Upper lobe of left lung (tissue), 6 donors: ENCODE data around the gene ZNF26. TPM values are rescaled to one million over a fixed set of nuclear protein-coding genes. Genes with fewer than 3 reads are reported as not detected.
"Not testable (repeated sequence)": the region's sequence is repeated elsewhere in the genome, so short reads cannot be mapped to it uniquely, and the experiment has no call there.

Experiments
- ATAC-seq, 2 donors: fragments of 200-7000 bp; cut with Tn5 transposase; one replicate each; pipeline ENCODE4 v1.9.1; 2022; ENCODE audit warnings: mild to moderate bottlenecking in 2 of 2, moderate library complexity in 2 of 2; ENCODE audit not compliant: low FRiP score in 2 of 2
- DNase-seq, 2 donors: peaks; one replicate each; pipeline ENCODE4 v3.0.0-alpha.2; 2019 to 2020
- H3K27ac ChIP-seq, 4 donors: fragments of 200-600 bp; sonication (generic); one replicate each; pipeline ENCODE4 v1.5.1; 2016 to 2019
- H3K27me3 ChIP-seq, 4 donors: fragments of 200-600 bp; sonication (generic); one replicate each; pipeline ENCODE4 v1.5.1; 2017 to 2019
- H3K36me3 ChIP-seq, 4 donors: fragments of 200-600 bp; sonication (generic); one replicate each; pipeline ENCODE4 v1.5.1; 2016 to 2019
- H3K4me1 ChIP-seq, 4 donors: fragments of 200-600 bp; sonication (generic); one replicate each; pipeline ENCODE4 v1.5.1; 2018 to 2019
- H3K4me3 ChIP-seq, 4 donors: fragments of 200-600 bp; sonication (generic); one replicate each; pipeline ENCODE4 v1.5.1; 2017 to 2019; ENCODE audit warnings: mild to moderate bottlenecking in 2 of 4, moderate library complexity in 1 of 4
- H3K9me3 ChIP-seq, 4 donors: fragments of 200-600 bp; sonication (generic); one replicate each; pipeline ENCODE4 v1.5.1; 2018 to 2019
- EP300 ChIP-seq, 4 donors: sonication (generic); formaldehyde crosslinking; IDR thresholded peaks; one replicate each; pipeline ENCODE4 v1.5.1; 2017; ENCODE audit warnings: antibody characterized with exemption in 4 of 4, control low read depth in 2 of 4
- POLR2A ChIP-seq, 4 donors: fragments of 450-650 bp; IDR thresholded peaks; one replicate each; pipeline ENCODE4 v1.5.1; 2016 to 2017; ENCODE audit warnings: antibody characterized with exemption in 4 of 4, mild to moderate bottlenecking in 2 of 4
- POLR2AphosphoS5 ChIP-seq, 2 donors: sonication (generic); formaldehyde crosslinking; IDR thresholded peaks; one replicate each; pipeline ENCODE4 v1.5.1; 2017; ENCODE audit warnings: antibody characterized with exemption in 2 of 2
- WGBS, 2 donors: methylation state at CpG; one replicate each; pipeline ENCODE4 v1.1.5; 2017 to 2018; 5-methylcytosine and 5-hydroxymethylcytosine counted together
- total RNA-seq, 6 donors: library from RNA; depleted of rRNA in 4 of 6; stranded (reverse); fragments of >200 nt in 4 of 6; gene quantifications; one replicate each; pipeline versions ENCODE4 v1.1.0 to v1.2.1, GENCODE V29; 2016 to 2021
- TF ChIP-seq, protein P1 (sequence below), 6 experiments: fragments of 450-650 bp in 4 of 6; fragments of 200-600 bp in 2 of 6; sonication (generic) in 2 of 6; IDR thresholded peaks; one replicate each; pipeline ENCODE4 v1.5.1; 2016 to 2019; ENCODE audit warnings: antibody characterized with exemption in 6 of 6
- donor health status: DM: no; HTN: no; CAD: no; lungs with moderate emphysema.
- donor health status: DM: no; HTN: yes; CAD: no; lungs with severe emphysema.

Gene ZNF26
- total RNA-seq, 6 donors from 2014 or later, result 8.9 to 17.6 (median 13.6) TPM

DNA sequence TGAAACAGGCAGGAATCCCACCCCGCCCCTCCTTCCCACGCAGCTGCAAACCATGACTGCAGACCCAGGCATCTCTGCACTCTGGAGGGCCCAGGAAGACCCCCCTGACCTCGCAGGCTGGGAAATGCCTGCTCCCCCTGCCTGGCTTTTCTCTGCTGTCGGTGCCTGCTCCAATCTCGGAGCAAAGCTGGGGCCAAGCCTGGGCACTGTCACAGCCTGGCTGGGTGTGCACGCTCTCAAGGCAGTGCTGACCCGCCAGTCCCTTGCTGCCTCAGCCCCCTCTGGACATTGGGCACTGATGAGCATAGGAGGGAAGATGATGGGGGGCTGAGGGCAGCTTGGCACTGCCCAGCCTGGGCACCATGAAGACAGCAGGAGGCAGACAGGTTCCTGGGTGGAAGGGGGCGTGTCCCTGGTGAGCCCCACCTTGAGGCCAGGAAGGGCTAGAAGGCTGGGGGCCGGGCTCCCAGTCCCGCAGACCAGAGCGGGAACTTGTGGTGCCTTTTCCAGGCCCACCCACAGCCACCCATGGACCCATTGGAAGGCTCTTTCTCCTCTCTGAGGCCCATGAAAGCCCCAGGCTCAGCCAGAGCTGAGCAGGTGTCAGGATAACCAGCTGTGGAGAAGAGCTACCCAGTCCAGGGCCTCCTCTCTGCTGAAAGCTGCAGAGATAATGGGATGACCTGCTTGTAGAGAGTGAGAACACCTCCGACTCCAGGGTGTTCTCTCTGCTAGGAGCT lies 19.3 kb upstream of the ZNF26 start:
- ATAC-seq (no peak), DNase-seq (no peak)
- peaks cover 0 to 2% (median 0%) of the 10 kb centered on the region in 4 donors for H3K36me3 ChIP-seq
- no peak overlapping the region for H3K27ac ChIP-seq
- H3K4me3 ChIP-seq, result no peak overlapping the region
- H3K4me1 ChIP-seq, result no peaks in the 10 kb centered on the region
- WGBS, 2 donors, result 93 to 100% methylated on average over 3 to 12 of the region's 12 CpGs
- H3K27me3 ChIP-seq, result no peaks in the 10 kb centered on the region
- TF ChIP-seq POLR2AphosphoS5 (IDR thresholded peaks at IDR 0.05) (no peak), EP300 (IDR thresholded peaks at IDR 0.05) (no peak), POLR2A (IDR thresholded peaks at IDR 0.05) (no peak)
- TF ChIP-seq, protein P1, sequence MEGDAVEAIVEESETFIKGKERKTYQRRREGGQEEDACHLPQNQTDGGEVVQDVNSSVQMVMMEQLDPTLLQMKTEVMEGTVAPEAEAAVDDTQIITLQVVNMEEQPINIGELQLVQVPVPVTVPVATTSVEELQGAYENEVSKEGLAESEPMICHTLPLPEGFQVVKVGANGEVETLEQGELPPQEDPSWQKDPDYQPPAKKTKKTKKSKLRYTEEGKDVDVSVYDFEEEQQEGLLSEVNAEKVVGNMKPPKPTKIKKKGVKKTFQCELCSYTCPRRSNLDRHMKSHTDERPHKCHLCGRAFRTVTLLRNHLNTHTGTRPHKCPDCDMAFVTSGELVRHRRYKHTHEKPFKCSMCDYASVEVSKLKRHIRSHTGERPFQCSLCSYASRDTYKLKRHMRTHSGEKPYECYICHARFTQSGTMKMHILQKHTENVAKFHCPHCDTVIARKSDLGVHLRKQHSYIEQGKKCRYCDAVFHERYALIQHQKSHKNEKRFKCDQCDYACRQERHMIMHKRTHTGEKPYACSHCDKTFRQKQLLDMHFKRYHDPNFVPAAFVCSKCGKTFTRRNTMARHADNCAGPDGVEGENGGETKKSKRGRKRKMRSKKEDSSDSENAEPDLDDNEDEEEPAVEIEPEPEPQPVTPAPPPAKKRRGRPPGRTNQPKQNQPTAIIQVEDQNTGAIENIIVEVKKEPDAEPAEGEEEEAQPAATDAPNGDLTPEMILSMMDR (IDR thresholded peaks at IDR 0.05), result no peak
- peaks cover 0 to 68% (median 37%) of the 10 kb centered on the region in 4 donors for H3K9me3 ChIP-seq

DNA sequence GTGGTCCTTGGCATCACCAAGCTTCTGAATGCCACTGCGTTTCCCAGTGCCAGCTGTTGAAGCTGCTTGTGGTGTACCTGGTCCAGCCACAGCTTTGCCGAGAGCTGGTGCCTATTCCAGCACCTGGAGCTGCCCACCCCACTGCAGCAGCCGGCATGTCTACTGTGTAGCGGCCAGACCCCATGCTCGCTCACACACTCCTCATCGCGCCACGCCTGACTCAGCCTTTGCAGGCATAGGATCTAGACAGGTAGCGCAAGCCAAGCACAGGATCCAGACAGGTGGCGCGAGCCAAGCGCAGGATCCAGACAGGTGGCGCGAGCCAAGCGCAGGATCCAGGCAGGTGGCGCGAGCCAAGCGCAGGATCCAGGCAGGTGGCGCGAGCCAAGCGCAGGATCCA lies 18.4 kb upstream of the ZNF26 start:
- no peaks in the 10 kb centered on the region for H3K4me1 ChIP-seq
- TF ChIP-seq POLR2A (IDR thresholded peaks at IDR 0.05), result no peak
- ATAC-seq (no peak), DNase-seq (no peak)
- H3K36me3 ChIP-seq, result no peaks in the 10 kb centered on the region
- H3K4me3 ChIP-seq, result no peak overlapping the region
- 94 to 100% methylated on average over 3 to 20 of the region's 21 CpGs for WGBS, 2 donors
- H3K27me3 ChIP-seq, result no peaks in the 10 kb centered on the region
- peaks cover 0 to 62% (median 37%) of the 10 kb centered on the region in 4 donors for H3K9me3 ChIP-seq
- H3K27ac ChIP-seq, result no peak overlapping the region

DNA sequence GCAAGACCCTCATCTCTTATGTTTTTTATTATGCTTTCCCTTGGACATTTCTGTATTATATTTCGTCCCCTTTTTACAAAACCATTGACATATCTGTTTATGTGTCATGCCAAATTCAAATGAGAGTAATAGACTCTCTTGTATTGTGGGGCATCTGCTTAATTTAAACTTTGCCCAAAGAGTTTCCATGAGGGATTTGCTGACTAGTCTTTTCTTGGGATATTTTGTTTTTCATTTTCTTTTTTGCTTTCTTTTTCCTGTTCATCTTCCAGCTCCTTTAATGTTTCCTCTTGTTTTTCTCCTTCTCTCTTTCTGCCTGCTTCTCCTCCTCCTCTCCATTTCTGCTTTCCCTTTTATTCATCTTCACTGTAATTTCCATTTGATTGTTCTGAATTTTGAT lies 13.8 kb upstream of the ZNF26 start:
- DNase-seq (no peak), ATAC-seq (no peak)
- WGBS, 2 donors, result 74 to 76% methylated on average over 1 of the region's 1 CpG

DNA sequence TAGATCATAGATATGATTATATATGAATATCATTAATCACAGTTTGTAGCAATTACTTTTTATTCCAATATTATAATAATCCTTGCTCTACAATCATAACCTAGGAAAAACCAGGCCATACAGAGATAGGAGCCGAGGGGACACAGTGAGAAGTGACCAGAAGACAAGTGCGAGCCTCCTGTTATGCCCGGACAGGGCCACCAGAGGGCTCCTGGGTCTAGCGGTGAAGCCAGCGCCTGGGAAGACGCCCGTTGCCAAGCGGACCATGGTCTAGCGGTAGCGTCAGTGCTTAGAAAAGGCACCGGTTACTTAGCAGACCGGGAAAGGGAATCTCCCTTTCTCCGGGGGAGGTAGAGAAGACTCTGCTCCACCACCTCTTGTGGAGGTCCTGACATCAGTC lies 9.3 kb upstream of the ZNF26 start:
- H3K27ac ChIP-seq, DNase-seq, H3K27me3 ChIP-seq, H3K36me3 ChIP-seq, ATAC-seq, H3K4me1 ChIP-seq, H3K4me3 ChIP-seq: not testable (repeated sequence)
- 30 to 44% methylated on average over 10 to 13 of the region's 13 CpGs for WGBS, 2 donors
- H3K9me3 ChIP-seq, result peaks cover 0 to 27% (median 8%) of the 10 kb centered on the region in 4 donors
- TF ChIP-seq, protein P1 (IDR thresholded peaks at IDR 0.05), result peak in 2 of 6 experiments; percentile 20 to 34

More for the DNA sequence above, 13.8 kb upstream of the ZNF26 start:
- Histone ChIP-seq H3K9me3 (peaks cover 0 to 44% (median 29%) of the 10 kb centered on the region in 4 donors), H3K27ac (no peak overlapping the region), H3K36me3 (no peaks in the 10 kb centered on the region), H3K27me3 (no peaks in the 10 kb centered on the region), H3K4me1 (no peaks in the 10 kb centered on the region), H3K4me3 (no peak overlapping the region)
- TF ChIP-seq POLR2A (IDR thresholded peaks at IDR 0.05) (no peak), POLR2AphosphoS5 (IDR thresholded peaks at IDR 0.05) (no peak), EP300 (IDR thresholded peaks at IDR 0.05) (no peak)
- TF ChIP-seq, protein P1 (IDR thresholded peaks at IDR 0.05), result no peak

DNA sequence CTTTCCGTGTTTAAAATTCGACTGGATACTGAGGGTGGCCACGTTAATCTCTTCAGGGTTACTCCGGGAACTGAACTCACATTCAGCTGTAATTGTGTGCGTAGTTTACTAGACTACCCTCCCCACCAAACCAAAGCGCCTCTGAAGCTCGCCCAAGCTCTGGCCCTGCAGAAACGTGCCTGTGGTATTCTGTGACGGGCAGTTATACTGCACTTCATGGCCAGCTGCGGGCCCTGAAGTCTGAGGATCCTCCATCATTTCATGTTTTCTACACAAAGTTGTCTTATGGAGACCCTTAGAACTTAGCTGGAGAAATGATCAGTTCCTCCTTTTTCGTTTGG lies 688 bp downstream of the ZNF26 start:
- no peaks in the 10 kb centered on the region for H3K27me3 ChIP-seq
- peaks cover 8 to 24% (median 13%) of the 10 kb centered on the region in 4 donors for H3K4me1 ChIP-seq
- H3K4me3 ChIP-seq, result peak overlapping the region; percentile 53 to 97 (median 75)
- WGBS, 2 donors, result 3 to 5% methylated on average over 7 to 11 of the region's 11 CpGs
- H3K27ac ChIP-seq, result peak overlapping the region; percentile 74 to 90 (median 88)
- H3K36me3 ChIP-seq, result peaks cover 0 to 18% (median 6%) of the 10 kb centered on the region in 4 donors
- DNase-seq (no peak), ATAC-seq (peak in 1 of 2 donors; percentile 15)
- peaks cover 8 to 34% (median 28%) of the 10 kb centered on the region in 4 donors for H3K9me3 ChIP-seq
- no peak for TF ChIP-seq POLR2AphosphoS5 (IDR thresholded peaks at IDR 0.05)
- TF ChIP-seq EP300 (IDR thresholded peaks at IDR 0.05), result no peak

DNA sequence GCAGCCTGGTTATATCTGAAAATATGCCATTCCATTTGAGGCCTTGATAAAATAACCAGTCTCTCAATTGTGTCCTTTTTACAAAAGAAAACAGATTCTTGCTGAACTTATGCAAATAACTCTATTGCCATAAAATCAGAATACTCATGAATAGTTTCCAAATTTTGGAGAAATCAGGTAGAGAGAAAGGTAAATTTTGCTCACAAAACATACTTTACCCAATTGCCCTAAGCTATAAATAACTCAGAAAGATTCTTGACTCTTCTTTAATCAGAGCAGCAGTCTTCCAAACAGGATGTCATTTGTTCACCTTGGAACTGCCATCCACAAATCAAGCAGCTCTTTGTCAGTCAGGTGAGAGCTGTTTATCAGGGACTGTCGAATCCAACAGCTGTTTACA lies 12.6 kb downstream of the ZNF26 start:
- Histone ChIP-seq H3K36me3 (peaks cover 0 to 18% (median 17%) of the 10 kb centered on the region in 4 donors), H3K4me3 (no peak overlapping the region), H3K27me3 (no peaks in the 10 kb centered on the region), H3K27ac (no peak overlapping the region), H3K4me1 (no peaks in the 10 kb centered on the region), H3K9me3 (peaks cover 66 to 99% (median 96%) of the 10 kb centered on the region in 4 donors)
- ATAC-seq (no peak), DNase-seq (no peak)
- TF ChIP-seq POLR2A (IDR thresholded peaks at IDR 0.05), result no peak
- no peak for TF ChIP-seq POLR2AphosphoS5 (IDR thresholded peaks at IDR 0.05)
- 18 to 71% methylated on average over 1 of the region's 1 CpG for WGBS, 2 donors
